HG03159 (cell line): ENCODE data around the gene ITPRIP.

Experiments
- ATAC-seq: cut with Tn5 transposase; IDR thresholded peaks from one replicate; pipeline ENCODE4 v1.9.1; 2021; ENCODE audit warnings: mild to moderate bottlenecking, moderate library complexity; ENCODE audit not compliant: unreplicated experiment

The ITPRIP gene

DNA sequence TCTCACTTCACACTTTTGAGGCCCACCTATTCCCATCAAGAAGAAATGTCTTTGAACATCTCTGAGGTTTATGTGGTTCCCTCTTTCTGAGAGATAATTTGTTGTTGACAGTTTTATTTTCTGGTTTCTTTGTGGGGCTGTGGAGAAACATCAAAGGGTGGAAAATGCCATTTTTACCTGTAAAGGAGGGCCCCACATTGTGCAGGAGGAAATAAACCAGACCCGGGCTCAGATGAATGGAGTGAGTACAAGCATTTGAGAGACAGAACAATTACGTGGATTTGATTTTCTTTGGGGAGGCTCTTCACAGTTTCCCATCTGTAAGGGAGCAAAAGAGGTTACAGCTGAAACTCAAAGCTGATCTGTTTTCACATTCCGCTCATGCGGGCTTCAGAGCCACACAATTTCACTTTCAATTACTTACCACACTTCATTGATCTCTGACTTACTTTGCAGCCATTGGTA is 29.8 kb downstream of the ITPRIP start:
- peak; percentile 72 for ATAC-seq

DNA sequence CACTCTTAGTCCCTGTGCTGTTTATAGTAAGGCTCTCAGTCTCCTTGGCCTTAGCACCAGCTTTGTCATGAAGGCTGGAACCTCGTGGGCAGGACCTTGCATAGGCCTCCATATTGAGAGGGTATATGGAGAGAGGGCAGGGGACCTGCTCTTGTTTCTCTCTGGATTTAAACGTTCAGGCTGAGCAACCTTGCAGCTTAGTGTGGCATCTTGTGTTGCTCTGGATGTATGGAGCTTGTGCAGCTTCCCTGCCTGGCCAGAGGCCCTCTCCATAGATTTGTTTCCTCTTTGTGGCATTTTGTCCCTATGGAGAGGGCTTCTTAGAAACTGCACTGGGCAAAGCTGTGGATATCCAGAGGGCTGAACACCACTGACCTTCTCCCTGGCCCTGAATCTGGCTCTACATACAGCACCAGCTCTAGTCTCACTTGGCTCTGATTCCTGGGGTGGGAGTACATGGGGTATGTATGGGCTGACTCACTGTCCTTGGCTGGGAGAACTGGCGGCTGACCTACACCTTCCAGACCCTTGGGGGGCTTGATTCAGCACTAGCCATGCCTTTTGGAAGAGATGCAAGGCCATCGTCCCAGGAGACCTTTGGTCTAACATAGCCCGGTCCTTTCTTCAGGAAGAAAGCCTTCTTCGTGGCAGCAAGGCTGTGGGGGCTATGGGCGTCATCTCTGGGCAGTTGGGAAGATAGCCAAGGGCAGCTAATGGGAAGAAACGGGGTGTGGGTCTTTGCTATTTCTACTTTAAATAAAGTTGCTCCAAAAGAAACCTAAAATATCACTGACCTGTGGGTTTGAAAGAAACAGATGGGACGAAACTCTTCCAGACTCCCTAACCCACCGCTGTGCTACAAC is 30.5 kb downstream of the ITPRIP start:
- no peak for ATAC-seq

DNA sequence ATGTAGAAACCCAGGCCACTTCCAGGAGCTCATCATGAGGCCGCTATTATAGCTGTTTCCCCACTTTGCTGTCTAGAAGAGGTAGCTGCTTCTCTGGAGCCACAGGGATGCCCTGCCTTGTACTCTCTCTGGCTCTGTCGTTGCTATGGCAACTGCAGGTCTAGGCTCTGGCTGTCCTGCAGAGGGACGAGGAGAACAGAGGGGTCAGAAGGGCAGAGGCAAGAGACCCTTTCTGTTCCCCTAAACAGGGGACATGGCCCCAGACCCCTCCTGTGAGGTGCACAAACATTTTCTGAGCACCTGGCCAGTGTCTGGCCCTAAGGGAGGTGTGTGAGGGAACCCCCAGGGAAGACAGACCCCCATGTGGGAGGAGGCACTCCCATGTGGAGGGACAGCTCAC is 31.4 kb downstream of the ITPRIP start:
- no peak for ATAC-seq

DNA sequence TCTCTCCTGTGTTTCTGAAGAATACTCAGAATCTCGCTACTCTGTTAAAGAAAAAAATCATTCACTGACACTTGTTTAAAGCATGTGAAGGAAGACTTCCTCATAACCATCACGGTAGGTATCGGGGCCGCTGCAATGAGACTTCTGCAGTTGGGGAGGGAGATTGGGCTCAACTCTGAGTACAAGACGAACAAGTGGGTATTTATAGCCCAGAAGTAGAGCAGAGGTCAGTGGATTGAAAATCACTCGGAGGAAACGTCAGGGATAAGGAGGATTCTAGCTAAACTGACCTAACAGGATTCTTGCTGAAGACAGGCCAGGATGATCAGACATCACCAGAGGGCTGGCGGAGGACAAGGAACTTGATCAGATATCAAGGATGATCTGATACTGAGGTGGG is 33.3 kb downstream of the ITPRIP start:
- ATAC-seq, result no peak

DNA sequence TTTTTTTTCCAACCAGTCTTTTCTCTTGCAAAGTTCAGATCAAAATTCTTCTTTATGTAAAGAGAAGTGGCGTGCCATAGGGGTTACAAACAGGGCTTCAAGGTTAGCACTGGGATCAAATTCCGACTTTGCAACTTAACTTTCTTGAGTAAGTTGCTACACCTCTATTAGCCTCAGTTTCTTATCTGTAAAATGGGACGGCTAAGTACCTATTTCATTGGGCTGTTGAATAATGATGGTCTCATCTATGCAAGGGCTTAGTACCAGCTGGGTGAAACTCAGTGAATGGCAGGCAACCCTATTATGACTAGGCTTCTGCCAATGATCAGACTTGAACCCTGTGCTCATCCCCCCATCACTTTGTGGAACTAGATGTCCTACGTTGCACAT is 33.9 kb downstream of the ITPRIP start:
- ATAC-seq, result no peak

DNA sequence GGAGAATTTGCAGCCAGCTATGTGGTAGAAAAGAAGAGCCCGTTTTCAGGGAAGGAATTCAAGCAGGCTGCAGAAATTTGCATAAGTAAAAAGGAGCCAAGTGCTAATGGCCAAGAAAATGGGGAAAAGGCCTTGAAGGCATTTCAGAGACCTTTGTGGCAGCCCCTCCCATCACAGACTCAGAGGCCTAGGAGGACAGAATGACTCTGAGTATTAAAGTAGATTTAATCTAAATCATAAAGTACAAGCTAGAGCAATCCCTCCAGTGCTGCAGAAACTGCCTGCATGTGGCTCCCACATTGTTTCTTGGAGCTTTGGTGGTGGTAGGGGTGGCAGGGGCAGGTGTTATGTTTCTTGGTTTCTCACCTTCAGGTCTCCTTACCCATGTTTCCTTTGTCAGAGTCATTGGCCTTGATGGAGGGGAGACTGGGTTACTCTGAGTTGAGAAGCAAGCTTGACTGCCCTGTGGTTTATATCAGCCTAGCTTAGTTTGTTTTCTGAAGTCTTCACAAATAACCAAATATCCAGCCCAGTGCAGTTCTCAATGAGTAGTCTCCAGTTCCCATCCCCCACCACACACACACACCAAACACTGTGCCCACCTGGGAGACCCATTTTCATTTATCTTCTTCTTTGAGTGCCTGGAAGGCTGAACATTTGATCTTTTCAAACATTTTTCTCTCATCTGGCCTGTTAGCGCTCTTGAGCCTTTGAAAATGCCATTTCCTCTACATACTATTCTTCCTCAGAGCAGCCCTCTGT is 34.5 kb downstream of the ITPRIP start:
- ATAC-seq, result no peak

DNA sequence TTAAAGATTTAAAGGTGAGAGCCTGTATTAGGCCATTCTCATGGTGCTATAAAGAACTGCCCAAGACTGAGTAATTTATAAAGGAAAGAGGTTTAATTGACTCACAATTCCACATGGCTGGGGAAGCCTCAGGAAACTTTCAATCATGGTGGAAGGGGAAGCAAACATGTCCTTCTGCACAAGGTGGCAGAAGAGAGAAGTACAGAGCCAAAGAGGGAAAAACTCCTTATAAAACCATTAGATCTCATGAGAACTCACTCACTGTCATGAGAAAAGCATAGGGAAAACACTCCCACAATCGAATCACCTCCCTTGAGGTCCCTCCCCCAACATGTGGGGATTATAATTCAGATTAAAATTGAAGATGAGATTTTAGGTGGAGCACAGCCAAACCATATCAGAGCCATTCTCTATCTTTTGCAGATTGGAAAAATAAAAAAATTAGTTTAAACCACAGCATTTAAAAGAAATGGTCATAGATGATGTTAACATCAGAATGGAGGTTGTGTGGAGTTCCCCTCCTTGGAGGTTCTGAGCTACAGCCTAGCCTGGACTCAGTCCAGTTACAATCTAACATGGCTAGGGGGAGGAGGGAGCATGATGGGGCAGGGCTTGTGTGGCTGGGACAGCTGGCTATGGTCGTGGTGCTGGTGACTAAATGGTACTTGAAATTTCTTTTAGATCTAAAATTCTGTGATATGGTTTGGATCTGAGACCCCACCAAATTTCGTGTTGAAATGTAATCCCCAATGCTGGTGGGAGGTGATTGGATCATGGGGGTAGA is 36.2 kb downstream of the ITPRIP start:
- no peak for ATAC-seq

DNA sequence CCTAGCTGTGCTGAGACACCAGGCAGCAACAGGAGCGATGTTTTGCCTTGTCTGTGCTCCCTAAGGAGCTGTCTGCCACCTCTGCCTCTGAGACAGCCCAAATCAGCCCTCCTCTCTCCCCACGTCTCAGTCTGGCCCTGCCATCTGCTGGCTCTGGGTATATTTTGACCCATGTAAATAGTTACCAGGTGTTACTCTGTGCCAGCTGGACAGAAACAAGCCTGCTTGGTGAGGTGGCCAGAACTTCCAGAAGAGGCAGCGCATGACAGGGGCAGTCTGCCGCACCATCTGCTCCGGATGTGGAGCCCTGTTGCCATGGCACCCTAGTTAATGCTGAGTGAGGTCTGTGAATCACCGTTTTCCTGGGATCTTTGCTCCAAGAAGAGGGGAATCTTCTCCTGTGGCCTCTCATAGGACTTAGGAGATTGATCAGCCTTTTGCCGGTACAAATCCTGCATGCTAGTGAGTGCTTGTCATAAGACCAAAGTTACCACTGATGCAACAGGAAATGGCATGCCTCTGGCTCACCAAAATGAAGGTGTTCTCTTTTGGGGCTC is 37.5 kb downstream of the ITPRIP start:
- no peak for ATAC-seq

DNA sequence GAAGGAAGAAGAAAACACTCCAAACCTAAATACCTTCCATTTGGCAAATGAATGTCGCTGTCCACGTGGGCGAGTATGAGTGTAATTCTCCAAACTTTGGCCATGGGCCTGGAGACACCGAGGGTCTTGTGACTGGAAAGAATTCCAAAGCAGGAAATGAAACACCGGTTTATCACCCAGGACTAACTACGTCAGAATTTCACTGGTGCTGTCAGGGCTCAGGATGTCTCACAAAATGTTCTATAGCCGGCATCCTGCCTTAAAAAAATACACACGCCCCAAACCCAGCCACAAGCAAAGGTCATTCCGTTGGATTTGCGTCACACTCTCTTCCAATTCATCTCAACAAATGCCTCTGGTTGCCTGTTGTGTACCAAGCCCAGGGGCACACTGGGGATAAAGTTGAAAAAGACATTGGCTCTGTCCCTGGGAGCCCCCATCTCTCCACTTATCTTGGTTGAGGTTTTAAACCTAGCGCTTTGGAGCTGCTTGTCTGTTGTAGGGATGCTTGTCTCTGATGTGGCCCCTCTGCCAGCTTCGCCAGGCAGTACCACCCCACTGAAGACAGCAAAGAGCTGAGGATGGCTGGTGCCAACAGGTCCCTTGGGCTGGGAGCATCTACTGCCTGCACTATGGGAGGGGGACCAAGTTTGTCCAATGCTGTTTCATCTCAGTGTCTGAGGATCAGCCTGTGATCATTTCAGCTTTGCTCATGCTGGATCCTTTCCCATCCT is 38.1 kb downstream of the ITPRIP start:
- no peak for ATAC-seq

DNA sequence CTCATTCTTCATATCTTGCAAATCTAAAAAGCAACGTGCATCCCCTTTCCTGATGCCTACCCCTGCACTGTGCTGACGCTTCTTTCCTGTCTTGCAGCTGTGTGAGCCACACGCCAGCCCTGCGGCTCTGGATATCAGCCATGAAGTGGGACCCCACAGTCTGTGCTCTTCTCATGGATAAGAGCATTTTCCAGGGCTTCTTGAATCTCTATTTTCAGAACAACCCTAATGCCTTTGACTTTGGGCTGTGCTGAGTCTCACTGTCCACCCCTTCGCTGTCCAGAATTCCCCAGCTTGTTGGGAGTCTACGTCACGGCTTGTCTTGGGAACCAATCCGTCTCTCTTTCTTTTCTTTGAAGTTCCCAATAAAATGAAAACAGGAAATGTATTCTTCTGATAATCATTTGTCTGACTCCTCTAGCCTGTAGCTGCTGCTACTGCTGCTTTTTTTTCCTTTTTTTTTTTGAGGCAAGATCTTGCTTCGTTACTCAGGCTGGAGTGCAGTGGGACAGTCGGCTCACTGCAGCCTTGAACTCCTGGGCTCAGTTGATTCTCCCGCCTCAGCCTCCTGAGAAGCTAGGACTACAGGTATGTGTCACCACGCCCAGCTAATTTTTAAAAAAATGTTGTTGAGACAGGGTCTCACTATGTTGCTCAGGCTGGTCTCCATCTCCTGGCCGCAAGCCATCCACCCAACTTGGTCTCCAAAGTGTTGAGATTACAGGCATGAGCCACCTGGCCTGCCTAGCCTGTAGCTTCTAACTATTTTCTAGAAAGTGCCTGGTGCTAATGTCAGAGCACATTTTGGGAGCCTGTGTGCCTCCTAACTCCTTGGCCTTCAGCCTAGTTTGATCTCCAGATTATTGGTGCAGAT is 39.0 kb downstream of the ITPRIP start:
- no peak for ATAC-seq

DNA sequence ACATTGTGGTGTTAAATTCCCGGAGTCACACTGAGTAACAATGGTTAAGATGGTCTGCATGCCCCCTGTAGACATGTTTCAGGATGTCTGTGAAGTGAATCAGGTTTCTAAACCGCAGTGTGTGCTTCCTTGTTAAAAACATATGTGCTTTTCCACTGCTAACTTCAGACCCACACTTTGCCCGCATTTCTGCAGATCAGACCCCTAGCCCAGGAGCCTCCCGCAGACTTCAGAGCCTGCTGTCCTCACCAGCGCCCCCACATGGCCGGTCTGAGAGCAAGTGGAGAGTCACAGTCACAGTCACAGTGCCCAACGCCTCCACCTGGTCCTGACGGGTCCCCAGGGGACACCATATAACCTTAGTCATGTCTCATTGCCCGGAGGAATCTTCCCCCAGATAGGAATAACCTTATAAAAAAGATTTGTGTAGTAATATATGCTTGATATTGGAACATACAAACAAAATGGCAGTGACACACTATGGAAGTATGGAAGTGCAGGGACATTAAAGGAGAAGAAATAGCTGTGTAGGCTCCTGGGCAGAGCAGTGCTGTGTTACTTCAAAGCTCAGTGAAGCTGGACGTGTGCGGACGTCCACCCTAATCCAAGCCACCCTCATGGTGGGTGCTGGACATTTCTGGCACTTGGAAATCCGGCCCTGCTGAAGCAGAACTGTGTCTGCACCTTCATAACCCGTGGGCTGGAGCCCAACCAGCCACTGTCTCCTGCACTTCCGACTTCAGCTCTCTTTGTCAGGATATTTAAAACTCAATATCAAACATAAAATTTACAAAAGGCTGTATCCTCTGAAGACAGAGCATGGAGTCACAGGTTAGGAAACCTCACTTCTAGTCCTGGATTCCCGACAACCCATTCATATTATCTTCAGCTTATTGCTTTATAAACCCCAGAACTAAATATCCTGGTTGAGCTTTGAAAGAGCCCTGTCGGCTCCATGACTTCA is 40.3 kb downstream of the ITPRIP start:
- no peak for ATAC-seq

DNA sequence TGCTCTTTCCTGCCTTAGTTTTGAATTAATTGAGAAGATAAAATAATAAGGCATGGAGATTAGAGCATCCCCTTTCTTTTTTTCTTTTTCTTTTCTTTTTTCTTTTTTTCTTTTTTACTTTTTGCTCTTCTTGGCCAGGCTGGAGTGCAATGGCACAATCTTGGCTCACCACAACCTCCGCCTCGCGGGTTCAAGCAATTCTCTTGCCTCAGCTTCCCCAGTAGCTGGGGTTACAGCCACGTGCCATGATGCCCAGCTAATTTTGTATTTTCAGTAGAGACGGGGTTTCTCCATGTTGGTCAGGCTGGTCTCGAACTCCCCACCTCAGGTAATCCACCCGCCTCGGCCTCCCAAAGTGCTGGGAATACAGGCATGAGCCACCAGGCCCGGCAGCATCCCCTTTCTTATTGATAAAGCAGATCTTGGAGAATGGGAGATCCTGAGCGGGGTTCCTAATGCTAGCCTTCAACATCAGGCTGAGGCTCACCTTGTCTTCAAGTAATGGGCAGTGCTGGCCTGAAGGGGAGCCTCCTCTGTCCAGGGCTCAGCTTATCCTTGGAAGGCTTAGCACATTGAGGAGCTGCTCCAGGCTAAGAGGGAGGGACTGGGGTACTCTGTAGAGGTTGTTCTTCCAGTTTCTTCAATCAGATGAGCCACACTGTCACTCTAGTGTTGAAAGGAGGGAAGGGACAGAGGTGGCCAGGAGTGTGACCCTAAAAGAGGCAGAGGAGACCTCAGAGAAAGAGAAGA is 41.4 kb downstream of the ITPRIP start:
- no peak for ATAC-seq

DNA sequence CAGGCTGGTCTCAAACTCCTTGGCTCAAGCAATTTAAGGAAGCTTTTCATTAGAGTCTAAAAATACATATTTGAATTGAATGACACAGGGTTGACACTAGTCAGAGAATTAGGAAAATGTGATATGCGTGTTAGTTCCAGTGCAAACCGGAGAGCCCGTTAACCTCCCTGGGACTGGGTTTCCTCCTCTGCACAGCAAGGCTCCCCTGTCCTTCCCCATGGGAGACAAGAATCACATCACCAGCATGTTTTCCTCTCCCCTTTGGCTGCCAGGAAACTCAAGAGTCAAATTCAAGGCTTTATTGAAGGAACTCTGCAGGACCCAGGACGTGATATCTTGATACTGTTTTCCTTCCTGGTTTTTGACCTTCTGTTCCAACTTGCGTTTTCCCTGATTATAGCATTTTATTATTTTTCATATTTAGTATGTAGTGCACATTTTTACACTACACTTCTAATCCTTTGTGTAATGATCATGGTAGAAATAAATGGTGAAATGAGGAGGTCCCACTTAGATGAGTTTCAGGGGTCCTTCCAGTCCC is 44.4 kb downstream of the ITPRIP start:
- no peak for ATAC-seq

DNA sequence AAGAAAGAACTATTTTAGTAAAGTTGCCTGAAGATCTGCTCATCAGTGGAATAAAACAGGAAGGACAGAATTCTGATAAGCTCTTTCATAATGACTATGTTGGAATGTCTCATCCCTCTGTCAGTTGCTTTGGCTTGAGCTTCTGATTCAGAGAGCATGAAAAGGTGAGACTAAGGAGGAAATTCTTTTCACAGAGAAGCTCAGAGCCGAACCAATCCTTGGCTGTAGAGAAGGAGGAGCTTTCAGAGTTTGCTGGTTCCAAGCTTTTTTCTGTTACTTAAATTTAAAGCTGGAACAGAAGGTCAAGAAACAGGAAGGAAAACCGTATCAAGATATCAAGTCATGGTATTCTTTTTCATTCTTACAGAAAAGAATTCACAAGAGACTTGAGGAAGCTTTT is 45.3 kb downstream of the ITPRIP start:
- no peak for ATAC-seq

DNA sequence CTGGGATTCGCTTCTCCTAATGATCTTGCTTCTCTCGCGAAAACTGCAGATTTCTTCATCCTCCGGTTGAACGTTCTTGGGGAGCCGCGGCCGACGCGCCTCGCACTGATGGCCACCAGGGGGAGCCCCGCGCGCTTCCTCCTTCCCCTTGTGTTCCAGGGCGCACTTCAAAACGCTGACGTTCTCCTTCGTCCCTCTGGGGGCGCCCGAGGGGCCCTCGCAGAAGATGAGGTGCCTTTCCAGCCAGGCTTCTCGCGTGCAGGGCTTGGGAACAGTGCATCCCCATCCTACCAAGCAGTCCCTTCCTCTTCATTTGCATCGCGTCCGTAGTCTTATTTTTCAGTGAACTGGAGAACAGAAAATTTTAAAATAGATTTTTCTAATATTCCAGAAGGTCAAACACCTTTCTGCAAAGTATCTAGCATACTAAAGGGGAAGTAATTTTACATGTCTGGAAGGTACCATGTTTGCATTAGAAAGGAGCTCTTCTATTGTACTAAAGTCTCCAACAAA is 46.8 kb downstream of the ITPRIP start:
- peak; percentile 98 for ATAC-seq

DNA sequence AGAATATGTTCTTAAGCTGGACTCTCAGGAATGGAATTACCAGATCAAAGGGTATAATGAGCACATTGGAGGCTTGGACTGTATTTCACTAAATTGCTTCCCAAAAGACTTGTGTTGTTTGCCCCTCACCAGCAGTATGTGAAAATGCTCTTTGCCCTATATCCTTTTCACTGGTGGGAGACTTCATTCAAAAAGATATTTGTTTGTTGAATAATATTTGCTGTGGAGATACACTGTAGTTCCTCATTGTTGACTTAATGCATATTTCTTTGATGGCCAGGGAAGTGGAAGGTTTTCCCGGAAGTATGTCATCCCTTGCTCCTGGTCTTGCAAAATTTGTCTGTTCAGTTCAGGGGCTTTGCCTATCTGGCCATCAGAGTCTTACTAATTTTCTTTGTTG is 49.9 kb downstream of the ITPRIP start:
- ATAC-seq, result no peak

DNA sequence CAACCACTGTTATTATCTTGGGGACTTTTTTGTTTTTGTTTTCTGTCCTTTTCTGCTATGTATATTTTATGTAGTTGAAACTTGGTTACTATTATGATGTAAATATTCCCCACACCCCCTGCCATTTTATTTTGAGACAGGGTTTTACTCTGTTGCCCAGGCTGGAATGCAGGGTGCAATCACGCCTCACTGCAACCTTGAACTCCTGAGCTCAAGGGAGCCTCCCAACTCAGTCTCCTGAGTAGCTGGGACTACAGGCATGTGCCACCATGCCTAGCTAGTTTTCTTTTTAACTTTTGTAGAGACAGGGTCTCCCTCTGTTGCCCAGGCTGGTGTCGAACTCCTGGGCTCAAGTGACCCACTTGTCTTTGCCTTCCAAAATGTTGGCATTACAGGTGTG is 51.3 kb downstream of the ITPRIP start:
- no peak for ATAC-seq
